NCI-H1930 (cell line): ENCODE results near the gene HDAC4.

Source experiments
- DNase-seq, 2 experiments: peaks; one replicate each; lab custom pipeline; 2025; lab: John Stamatoyannopoulos, UW

Gene HDAC4

GRCh38 chr2:239152239-239152915 is 248.4 kb downstream of the HDAC4 start:
- DNase-seq: no peak

GRCh38 chr2:239151201-239152131 is 249.4 kb downstream of the HDAC4 start:
- DNase-seq: no peak

- no peak for DNase-seq
Observed at GRCh38 chr2:239150125-239151011, 250.5 kb downstream of the HDAC4 start.

- DNase-seq: no peak
Observed at GRCh38 chr2:239149501-239149900, 251.3 kb downstream of the HDAC4 start.

- DNase-seq: no peak
Observed at GRCh38 chr2:239148495-239149200, 252.2 kb downstream of the HDAC4 start.

GRCh38 chr2:239147376-239147775 is 253.4 kb downstream of the HDAC4 start:
- DNase-seq: no peak

- DNase-seq: no peak
Observed at GRCh38 chr2:239146741-239147181, 254.1 kb downstream of the HDAC4 start.

- no peak for DNase-seq
Observed at GRCh38 chr2:239146011-239146641, 254.7 kb downstream of the HDAC4 start.

GRCh38 chr2:239145601-239146000 is 255.2 kb downstream of the HDAC4 start:
- DNase-seq: no peak

GRCh38 chr2:239145106-239145505 is 255.7 kb downstream of the HDAC4 start:
- no peak for DNase-seq

GRCh38 chr2:239144713-239144999 is 256.2 kb downstream of the HDAC4 start:
- DNase-seq: no peak

- no peak for DNase-seq
Observed at GRCh38 chr2:239143858-239144712, 256.7 kb downstream of the HDAC4 start.

- no peak for DNase-seq
Observed at GRCh38 chr2:239142806-239143205, 258.0 kb downstream of the HDAC4 start.

- DNase-seq: no peak
Observed at GRCh38 chr2:239142296-239142695, 258.5 kb downstream of the HDAC4 start.

GRCh38 chr2:239141021-239141760 is 259.6 kb downstream of the HDAC4 start:
- DNase-seq: no peak

- no peak for DNase-seq
Observed at GRCh38 chr2:239140346-239141020, 260.3 kb downstream of the HDAC4 start.

GRCh38 chr2:239139566-239139965 is 261.3 kb downstream of the HDAC4 start:
- DNase-seq: no peak

GRCh38 chr2:239139101-239139500 is 261.7 kb downstream of the HDAC4 start:
- no peak for DNase-seq

- no peak for DNase-seq
Observed at GRCh38 chr2:239138610-239139009, 262.2 kb downstream of the HDAC4 start.
